Mesenchymal stem cell (in vitro differentiated cells and primary cell): Measurements from ENCODE around the gene ATG2A.

Experiments used
- DNase-seq: peaks from one replicate; pipeline ENCODE4 v3.0.0-alpha.2; 2013
- H2AFZ ChIP-seq: one replicate; pipeline ENCODE4 v1.6.1; 2013; ENCODE audit warnings: low read depth, mild to moderate bottlenecking, control low read depth, inconsistent platforms, low read length, moderate library complexity
- H2AK5ac ChIP-seq: 2 replicates; pipeline ENCODE4 v1.6.1; 2013; ENCODE audit warnings: low read length, moderate library complexity, mild to moderate bottlenecking, inconsistent platforms; ENCODE audit not compliant: severe bottlenecking
- H2BK120ac ChIP-seq: one replicate; pipeline ENCODE4 v1.6.1; 2013; ENCODE audit warnings: low read depth, mild to moderate bottlenecking, inconsistent platforms, low read length, moderate library complexity
- H2BK12ac ChIP-seq, 2 experiments: one replicate each; pipeline ENCODE4 v1.6.1; 2013; ENCODE audit warnings: inconsistent platforms in 2 of 2, low read length in 2 of 2, mild to moderate bottlenecking in 2 of 2, moderate library complexity in 2 of 2, control low read depth in 1 of 2
- H2BK15ac ChIP-seq: one replicate; pipeline ENCODE4 v1.6.1; 2013; ENCODE audit warnings: mild to moderate bottlenecking, low read depth, inconsistent platforms; ENCODE audit not compliant: poor library complexity, severe bottlenecking
- H2BK5ac ChIP-seq: 2 replicates; pipeline ENCODE4 v1.6.1; 2013; ENCODE audit warnings: low read depth, mild to moderate bottlenecking, low read length, control low read depth, inconsistent platforms; ENCODE audit not compliant: poor library complexity, severe bottlenecking
- H3K14ac ChIP-seq, 2 experiments: one replicate each; pipeline ENCODE4 v1.6.1; 2013; ENCODE audit warnings: inconsistent platforms in 2 of 2, low read length in 2 of 2, control low read depth in 1 of 2, mild to moderate bottlenecking in 1 of 2, moderate library complexity in 1 of 2
- H3K18ac ChIP-seq, 2 experiments: one replicate each; pipeline ENCODE4 v1.6.1; 2013; ENCODE audit warnings: inconsistent platforms in 2 of 2, low read length in 2 of 2, control low read depth in 1 of 2, low read depth in 1 of 2, mild to moderate bottlenecking in 1 of 2
- H3K23ac ChIP-seq, 2 experiments: one replicate each; pipeline ENCODE4 v1.6.1; 2013; ENCODE audit warnings: inconsistent platforms in 2 of 2, low read length in 2 of 2, mild to moderate bottlenecking in 2 of 2, moderate library complexity in 2 of 2, control low read depth in 1 of 2
- H3K27ac ChIP-seq: 2 replicates; pipeline ENCODE4 v1.5.1; 2013; ENCODE audit warnings: mild to moderate bottlenecking, moderate library complexity, low read length, control low read depth, inconsistent platforms; ENCODE audit not compliant: poor library complexity, severe bottlenecking
- H3K27me3 ChIP-seq, 2 experiments: 2 replicates each; pipeline versions ENCODE4 v1.6.1 to v1.7.0; 2013; ENCODE audit warnings: low read length in 2 of 2, mild to moderate bottlenecking in 2 of 2, moderate library complexity in 2 of 2, control low read depth in 1 of 2, inconsistent platforms in 1 of 2; ENCODE audit not compliant: control insufficient read depth in 1 of 2, insufficient read depth in 1 of 2
- H3K36me3 ChIP-seq, 2 experiments: 2 replicates each; pipeline versions ENCODE4 v1.6.1 to v1.7.0; 2013; ENCODE audit warnings: low read length in 2 of 2, control low read depth in 1 of 2, inconsistent platforms in 1 of 2, low read depth in 1 of 2, mild to moderate bottlenecking in 1 of 2; ENCODE audit not compliant: insufficient read depth in 2 of 2, control insufficient read depth in 1 of 2
- H3K4ac ChIP-seq, 2 experiments: one replicate each; pipeline ENCODE4 v1.6.1; 2013; ENCODE audit warnings: inconsistent platforms in 2 of 2, low read length in 2 of 2, mild to moderate bottlenecking in 2 of 2, moderate library complexity in 2 of 2, control low read depth in 1 of 2, low read depth in 1 of 2
- H3K4me1 ChIP-seq: 2 replicates; pipeline ENCODE4 v1.6.1; 2013; ENCODE audit warnings: low read depth, low read length, control low read depth; ENCODE audit not compliant: control insufficient read depth, insufficient read depth
- H3K4me2 ChIP-seq: 2 replicates; pipeline ENCODE4 v1.6.1; 2013; ENCODE audit warnings: low read length, mild to moderate bottlenecking, inconsistent platforms; ENCODE audit not compliant: poor library complexity, severe bottlenecking
- H3K4me3 ChIP-seq, 2 experiments: 2 replicates each; pipeline versions ENCODE4 v1.5.1 to v1.7.0; 2013; ENCODE audit warnings: low read length in 2 of 2, mild to moderate bottlenecking in 2 of 2, control low read depth in 1 of 2, low read depth in 1 of 2; ENCODE audit not compliant: insufficient read depth in 1 of 2
- H3K79me1 ChIP-seq: replicated peaks from 2 replicates; pipeline ENCODE4 v1.6.1; 2013; ENCODE audit warnings: mild to moderate bottlenecking, control low read depth, low read length, inconsistent platforms; ENCODE audit not compliant: poor library complexity, severe bottlenecking
- H3K9ac ChIP-seq: 2 replicates; pipeline ENCODE4 v1.7.0; 2013; ENCODE audit warnings: mild to moderate bottlenecking, low read length, moderate library complexity
- H3K9me3 ChIP-seq: 2 replicates; pipeline ENCODE4 v1.7.0; 2013; ENCODE audit warnings: mild to moderate bottlenecking, low read length; ENCODE audit not compliant: control insufficient read depth
- H4K8ac ChIP-seq: one replicate; pipeline ENCODE4 v1.6.1; 2013; ENCODE audit warnings: inconsistent platforms, mild to moderate bottlenecking, low read length, moderate library complexity
- H4K91ac ChIP-seq: one replicate; pipeline ENCODE4 v1.6.1; 2013; ENCODE audit warnings: mild to moderate bottlenecking, low read length, inconsistent platforms
- WGBS: methylation state at CpG from one replicate; pipeline ENCODE4 v1.1.7; 2013; ENCODE audit warnings: mixed read lengths; 5-methylcytosine and 5-hydroxymethylcytosine counted together

ATG2A gene

DNA sequence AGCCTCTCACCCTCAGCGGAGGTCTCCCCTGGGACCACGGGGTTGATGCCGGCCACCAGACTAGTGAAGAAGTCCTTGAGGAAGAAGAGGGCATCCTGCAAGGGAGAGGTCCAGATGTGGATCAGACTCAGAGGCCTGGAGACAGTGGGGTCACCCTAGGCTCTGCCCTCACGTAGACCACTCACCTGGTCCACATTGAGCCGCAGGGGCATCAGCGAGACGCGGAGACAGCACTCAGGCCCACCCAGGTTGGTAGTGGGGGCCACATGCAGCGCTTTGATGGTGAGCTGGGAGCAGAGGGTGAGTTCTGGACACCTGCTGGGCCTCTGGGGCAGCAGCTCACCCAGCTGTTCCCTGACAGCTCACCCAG is 18.9 kb downstream of the ATG2A start:
- H3K4ac ChIP-seq = no peak overlapping the region
- peaks cover 76 to 82% of the 10 kb centered on the region in 2 experiments for H3K36me3 ChIP-seq
- no peak overlapping the region for H3K27ac ChIP-seq
- H3K4me1 ChIP-seq = peaks cover 16% of the 10 kb centered on the region
- no peak overlapping the region for H2BK5ac ChIP-seq
- no peak for DNase-seq
- no peak overlapping the region for H3K18ac ChIP-seq
- no peak overlapping the region for H3K14ac ChIP-seq
- no peak overlapping the region for H3K9ac ChIP-seq
- no peak overlapping the region for H2BK12ac ChIP-seq
- no peaks in the 10 kb centered on the region for H3K9me3 ChIP-seq
- no peak overlapping the region for H2BK120ac ChIP-seq
- H3K4me3 ChIP-seq = no peak overlapping the region
- peaks cover 3% of the 10 kb centered on the region for H3K79me1 ChIP-seq
- H3K27me3 ChIP-seq = no peaks in the 10 kb centered on the region
- H2BK15ac ChIP-seq = no peak overlapping the region
- no peak overlapping the region for H2AK5ac ChIP-seq
- no peak overlapping the region for H4K8ac ChIP-seq
- no peak overlapping the region for H3K23ac ChIP-seq
- H3K4me2 ChIP-seq = no peak overlapping the region
- H2AFZ ChIP-seq = no peak overlapping the region
- WGBS = 99% methylated on average over 8 of the region's 9 CpGs
- no peak overlapping the region for H4K91ac ChIP-seq

DNA sequence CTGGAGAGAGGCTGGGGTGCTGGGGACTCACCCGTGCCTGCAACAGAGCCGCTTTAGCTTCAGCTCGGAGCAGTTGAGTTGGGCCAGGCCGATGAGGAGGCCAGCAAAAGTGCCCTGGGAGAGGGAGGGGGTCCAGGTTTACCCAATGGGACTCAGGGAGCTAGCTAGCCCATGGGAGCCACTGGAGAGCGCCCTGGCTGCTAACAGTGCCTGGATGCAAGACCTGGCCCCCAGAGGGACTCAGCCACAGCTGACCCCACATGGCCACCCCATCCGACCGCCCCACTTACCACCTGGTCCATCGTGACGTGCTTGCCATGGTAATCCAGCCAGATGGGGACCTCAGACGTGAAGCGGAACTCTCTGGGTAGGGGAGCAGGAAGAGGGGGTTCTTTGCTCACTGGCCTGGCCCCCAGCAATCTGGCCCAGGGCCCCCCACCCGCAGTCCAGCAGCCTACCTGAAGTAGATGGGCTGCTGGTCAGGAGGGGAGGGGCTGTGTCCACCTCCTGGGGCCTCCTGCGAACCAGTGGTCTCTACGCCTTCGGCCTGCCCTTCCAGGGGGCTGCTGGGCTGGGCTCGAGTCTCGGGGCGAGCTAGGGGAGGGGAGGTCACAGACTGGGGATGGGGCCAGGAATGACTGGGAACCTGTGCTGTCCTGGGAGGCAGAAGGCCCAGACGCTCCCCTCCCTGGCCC is 19.5 kb downstream of the ATG2A start:
- H3K27ac ChIP-seq = no peak overlapping the region
- H3K79me1 ChIP-seq = peaks cover 3% of the 10 kb centered on the region
- DNase-seq = no peak
- no peak overlapping the region for H3K18ac ChIP-seq
- no peak overlapping the region for H4K91ac ChIP-seq
- 96% methylated on average over 18 of the region's 19 CpGs for WGBS
- H3K4me3 ChIP-seq = no peak overlapping the region
- H2AK5ac ChIP-seq = no peak overlapping the region
- H2AFZ ChIP-seq = no peak overlapping the region
- no peak overlapping the region for H3K14ac ChIP-seq
- no peak overlapping the region for H3K4me2 ChIP-seq
- H4K8ac ChIP-seq = no peak overlapping the region
- no peak overlapping the region for H2BK120ac ChIP-seq
- H3K27me3 ChIP-seq = no peaks in the 10 kb centered on the region
- no peak overlapping the region for H2BK5ac ChIP-seq
- no peak overlapping the region for H3K23ac ChIP-seq
- no peak overlapping the region for H3K4ac ChIP-seq
- H3K9ac ChIP-seq = no peak overlapping the region
- no peak overlapping the region for H2BK15ac ChIP-seq
- no peaks in the 10 kb centered on the region for H3K9me3 ChIP-seq
- peaks cover 17% of the 10 kb centered on the region for H3K4me1 ChIP-seq
- H3K36me3 ChIP-seq = peaks cover 71 to 77% of the 10 kb centered on the region in 2 experiments
- H2BK12ac ChIP-seq = no peak overlapping the region

DNA sequence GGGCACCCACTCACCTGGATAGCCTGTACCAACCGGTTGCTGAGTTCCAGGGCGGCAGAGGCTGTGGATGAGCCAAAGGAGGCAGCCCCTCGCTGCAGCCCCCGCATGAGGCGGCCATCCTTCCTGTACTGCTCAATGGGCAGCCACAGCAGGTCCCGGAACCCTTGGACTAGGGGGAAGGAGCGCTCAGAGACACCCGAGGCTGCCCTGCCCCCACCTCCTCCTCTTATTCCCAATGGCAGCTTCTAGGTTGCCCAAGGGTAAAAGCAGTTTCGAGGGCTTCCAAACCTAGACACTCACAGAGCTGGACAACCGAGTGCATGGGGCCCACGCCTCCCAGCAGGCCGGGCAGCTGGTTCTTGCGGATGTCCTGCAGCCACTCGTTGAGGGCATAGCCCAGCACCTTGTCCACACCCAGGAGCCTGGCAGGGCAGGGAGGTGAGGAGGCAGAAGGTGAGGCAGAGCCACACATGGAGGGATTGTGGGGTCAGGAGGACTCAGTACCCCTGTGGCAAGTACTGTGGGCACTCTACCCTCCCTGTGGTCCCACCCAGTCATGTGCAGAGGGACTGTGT is 20.5 kb downstream of the ATG2A start:
- Histone ChIP-seq H2BK5ac (no peak overlapping the region), H2AFZ (no peak overlapping the region), H2BK12ac (no peak overlapping the region), H3K4me2 (no peak overlapping the region), H3K4ac (no peak overlapping the region), H3K18ac (no peak overlapping the region), H3K36me3 (peaks cover 63 to 67% of the 10 kb centered on the region in 2 experiments), H3K9ac (no peak overlapping the region), H4K91ac (no peak overlapping the region), H3K4me1 (peaks cover 17% of the 10 kb centered on the region), H3K14ac (no peak overlapping the region), H3K23ac (no peak overlapping the region), H3K79me1 (peaks cover 2% of the 10 kb centered on the region), H3K27me3 (no peaks in the 10 kb centered on the region), H2BK120ac (no peak overlapping the region), H3K4me3 (no peak overlapping the region), H3K9me3 (no peaks in the 10 kb centered on the region), H2AK5ac (no peak overlapping the region), H4K8ac (no peak overlapping the region), H3K27ac (no peak overlapping the region), H2BK15ac (no peak overlapping the region)
- no peak for DNase-seq
- WGBS = 91% methylated on average over 14 of the region's 14 CpGs

DNA sequence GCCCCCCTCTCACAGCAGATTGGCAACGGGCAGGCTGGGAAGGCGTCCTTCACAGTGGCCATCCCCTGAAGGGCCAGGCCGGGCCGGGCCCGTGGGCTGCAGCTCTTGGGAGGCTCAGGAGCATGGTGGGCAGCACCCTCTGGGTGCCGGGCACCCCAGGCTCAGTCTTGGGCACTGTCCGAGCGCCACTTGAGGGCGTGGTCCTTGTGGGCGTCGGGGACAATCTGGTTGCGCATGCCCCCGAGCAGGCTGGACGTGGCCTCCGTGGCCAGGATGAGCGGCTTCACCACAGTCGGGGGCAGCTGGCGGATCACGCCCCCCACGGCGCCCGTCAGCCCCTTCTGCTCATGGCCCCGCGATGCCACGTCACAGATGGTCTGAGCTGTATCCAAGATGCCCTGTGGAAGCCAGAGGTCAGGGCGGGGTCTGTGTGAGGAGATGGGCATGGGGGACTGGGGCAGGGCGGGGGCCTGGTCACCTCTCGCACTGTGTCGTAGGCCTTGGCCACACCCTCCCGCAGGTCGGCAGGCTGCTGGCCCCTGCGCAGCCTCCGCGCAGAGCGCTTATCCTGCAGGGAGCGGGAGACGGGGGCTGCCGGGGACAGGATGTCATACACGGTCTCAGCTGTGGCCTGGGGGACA is 22.1 kb downstream of the ATG2A start:
- Histone ChIP-seq H3K79me1 (peaks cover 1% of the 10 kb centered on the region), H4K8ac (no peak overlapping the region), H2AK5ac (no peak overlapping the region), H3K27me3 (no peaks in the 10 kb centered on the region), H3K4ac (no peak overlapping the region), H2BK5ac (no peak overlapping the region), H3K4me2 (no peak overlapping the region), H2BK15ac (no peak overlapping the region), H3K27ac (no peak overlapping the region), H3K4me3 (no peak overlapping the region), H2BK12ac (no peak overlapping the region), H3K9me3 (no peaks in the 10 kb centered on the region), H2AFZ (no peak overlapping the region), H3K23ac (no peak overlapping the region), H3K18ac (no peak overlapping the region), H3K4me1 (peaks cover 14% of the 10 kb centered on the region), H3K14ac (no peak overlapping the region), H3K9ac (no peak overlapping the region), H4K91ac (no peak overlapping the region), H2BK120ac (no peak overlapping the region), H3K36me3 (peaks cover 47 to 51% of the 10 kb centered on the region in 2 experiments)
- WGBS = 94% methylated on average over 39 of the region's 39 CpGs
- DNase-seq = no peak
